ENCODE measurements around the gene PDGFRB.

DNA sequence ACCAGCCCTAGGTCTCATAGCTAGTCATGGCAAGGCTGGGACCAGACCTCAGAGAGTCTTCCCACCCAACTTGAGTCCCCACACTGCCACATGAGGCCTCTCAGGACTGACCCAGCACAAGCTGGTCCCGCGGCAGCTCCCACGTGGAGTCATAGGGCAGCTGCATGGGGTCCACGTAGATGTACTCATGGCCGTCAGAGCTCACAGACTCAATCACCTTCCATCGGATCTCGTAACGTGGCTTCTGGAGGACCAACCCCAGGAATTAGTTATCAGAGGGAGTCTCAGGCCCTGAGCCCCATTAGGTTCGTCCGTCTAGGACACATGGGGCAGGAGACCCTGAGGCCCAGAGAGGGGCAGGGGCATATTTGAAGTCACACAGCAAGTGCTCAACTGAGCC is 30.3 kb downstream of the PDGFRB start:
- TF ChIP-seq, protein P1, sequence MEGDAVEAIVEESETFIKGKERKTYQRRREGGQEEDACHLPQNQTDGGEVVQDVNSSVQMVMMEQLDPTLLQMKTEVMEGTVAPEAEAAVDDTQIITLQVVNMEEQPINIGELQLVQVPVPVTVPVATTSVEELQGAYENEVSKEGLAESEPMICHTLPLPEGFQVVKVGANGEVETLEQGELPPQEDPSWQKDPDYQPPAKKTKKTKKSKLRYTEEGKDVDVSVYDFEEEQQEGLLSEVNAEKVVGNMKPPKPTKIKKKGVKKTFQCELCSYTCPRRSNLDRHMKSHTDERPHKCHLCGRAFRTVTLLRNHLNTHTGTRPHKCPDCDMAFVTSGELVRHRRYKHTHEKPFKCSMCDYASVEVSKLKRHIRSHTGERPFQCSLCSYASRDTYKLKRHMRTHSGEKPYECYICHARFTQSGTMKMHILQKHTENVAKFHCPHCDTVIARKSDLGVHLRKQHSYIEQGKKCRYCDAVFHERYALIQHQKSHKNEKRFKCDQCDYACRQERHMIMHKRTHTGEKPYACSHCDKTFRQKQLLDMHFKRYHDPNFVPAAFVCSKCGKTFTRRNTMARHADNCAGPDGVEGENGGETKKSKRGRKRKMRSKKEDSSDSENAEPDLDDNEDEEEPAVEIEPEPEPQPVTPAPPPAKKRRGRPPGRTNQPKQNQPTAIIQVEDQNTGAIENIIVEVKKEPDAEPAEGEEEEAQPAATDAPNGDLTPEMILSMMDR (IDR thresholded peaks at IDR 0.05), result no peak
- no peak for TF ChIP-seq POLR2A (IDR thresholded peaks at IDR 0.05)
